MV-4-11 (cell line): ENCODE measurements around the gene CCDC174.

Experiments used
- DNase-seq: peaks from one replicate; lab custom pipeline; 2025; lab: John Stamatoyannopoulos, UW

The CCDC174 gene

GRCh38 chr3:14627815-14628214 is 23.7 kb upstream of the CCDC174 start:
- no peak for DNase-seq

- DNase-seq, result no peak
Measured at GRCh38 chr3:14628406-14628805, 23.2 kb upstream of the CCDC174 start.

GRCh38 chr3:14630404-14631100 is 21.0 kb upstream of the CCDC174 start:
- no peak for DNase-seq

- no peak for DNase-seq
Measured at GRCh38 chr3:14631101-14631497, 20.5 kb upstream of the CCDC174 start.

GRCh38 chr3:14631687-14632441 is 19.7 kb upstream of the CCDC174 start:
- no peak for DNase-seq

- no peak for DNase-seq
Measured at GRCh38 chr3:14632442-14632930, 19.1 kb upstream of the CCDC174 start.

- DNase-seq, result no peak
Measured at GRCh38 chr3:14633417-14633816, 18.1 kb upstream of the CCDC174 start.

- DNase-seq, result peak; percentile 71
Measured at GRCh38 chr3:14633819-14634424, 17.6 kb upstream of the CCDC174 start.

GRCh38 chr3:14634763-14635400 is 16.7 kb upstream of the CCDC174 start:
- no peak for DNase-seq

GRCh38 chr3:14636496-14637087 is 15.0 kb upstream of the CCDC174 start:
- no peak for DNase-seq

GRCh38 chr3:14640157-14640562 is 11.4 kb upstream of the CCDC174 start:
- DNase-seq, result no peak

GRCh38 chr3:14640734-14641133 is 10.8 kb upstream of the CCDC174 start:
- DNase-seq, result no peak

GRCh38 chr3:14641346-14641745 is 10.2 kb upstream of the CCDC174 start:
- DNase-seq, result no peak

GRCh38 chr3:14645453-14645852 is 6.1 kb upstream of the CCDC174 start:
- DNase-seq, result no peak

GRCh38 chr3:14646131-14646573 is 5.4 kb upstream of the CCDC174 start:
- DNase-seq, result no peak

GRCh38 chr3:14646589-14647413 is 4.8 kb upstream of the CCDC174 start:
- DNase-seq, result no peak

- DNase-seq, result no peak
Measured at GRCh38 chr3:14647976-14648955, 3.3 kb upstream of the CCDC174 start.

GRCh38 chr3:14649466-14649865 is 2.1 kb upstream of the CCDC174 start:
- no peak for DNase-seq

- no peak for DNase-seq
Measured at GRCh38 chr3:14650193-14650592, 1.4 kb upstream of the CCDC174 start.

- DNase-seq, result peak; percentile 23
Measured at GRCh38 chr3:14652360-14652907, 872 bp downstream of the CCDC174 start.
